ENCODE results near the gene SLC25A34.

GRCh38 chr1:15762546-15762945, 26.5 kb downstream of the SLC25A34 start:
- TF ChIP-seq CTCF (IDR thresholded peaks at IDR 0.05 in 4 of 5, conservative IDR thresholded peaks at IDR 0.05 in 1 of 5): no peak
- TF ChIP-seq POLR2A (IDR thresholded peaks at IDR 0.05): no peak

All from gastrocnemius medialis (tissue), 4 donors.